ENCODE results near the gene C1QL4. TPM values are rescaled to one million over a fixed set of nuclear protein-coding genes. Genes with fewer than 3 reads are reported as not detected.

Gene C1QL4
- total and polyA plus RNA-seq, 9 of the 15 experiments (the other 6 are each of a cell fraction or from before 2014, with no cell fraction given), result 0.08 to 2.1 (median 0.31) TPM

DNA sequence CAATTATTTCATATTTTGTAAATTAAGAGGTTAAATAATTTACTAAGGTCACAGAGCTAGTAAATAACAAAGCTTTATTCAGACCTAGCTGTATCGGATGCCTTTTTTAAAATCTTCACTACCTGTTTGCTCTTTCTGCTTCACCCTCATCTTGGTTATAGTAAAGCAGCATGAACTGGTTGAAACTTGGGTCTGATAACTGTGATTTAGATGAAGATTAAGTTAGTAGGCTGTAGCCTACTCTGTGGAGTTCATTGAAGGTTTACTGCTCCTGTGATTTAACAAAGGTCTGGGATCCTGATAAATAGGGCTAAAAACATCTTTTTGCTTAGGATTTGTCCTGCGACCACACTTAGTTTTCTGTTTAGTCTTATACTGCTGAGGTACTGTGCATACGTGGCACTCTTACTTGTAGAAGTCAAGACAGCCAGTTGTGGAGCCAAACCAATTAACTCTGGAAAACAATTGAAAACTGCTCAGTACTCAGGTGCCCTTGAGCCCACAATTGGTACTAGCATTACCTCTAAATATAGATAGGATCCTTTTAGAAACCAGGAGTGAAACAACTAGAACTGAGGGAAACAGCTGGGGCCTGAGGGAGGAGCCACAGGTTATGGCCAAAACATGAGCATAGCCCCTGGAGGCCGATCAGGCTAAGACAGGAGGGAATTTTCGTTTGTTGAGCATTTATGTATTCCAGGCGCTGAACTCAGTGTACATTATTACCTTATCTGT lies 32.6 kb upstream of the C1QL4 start (continued):
- TF ChIP-seq, protein P1, sequence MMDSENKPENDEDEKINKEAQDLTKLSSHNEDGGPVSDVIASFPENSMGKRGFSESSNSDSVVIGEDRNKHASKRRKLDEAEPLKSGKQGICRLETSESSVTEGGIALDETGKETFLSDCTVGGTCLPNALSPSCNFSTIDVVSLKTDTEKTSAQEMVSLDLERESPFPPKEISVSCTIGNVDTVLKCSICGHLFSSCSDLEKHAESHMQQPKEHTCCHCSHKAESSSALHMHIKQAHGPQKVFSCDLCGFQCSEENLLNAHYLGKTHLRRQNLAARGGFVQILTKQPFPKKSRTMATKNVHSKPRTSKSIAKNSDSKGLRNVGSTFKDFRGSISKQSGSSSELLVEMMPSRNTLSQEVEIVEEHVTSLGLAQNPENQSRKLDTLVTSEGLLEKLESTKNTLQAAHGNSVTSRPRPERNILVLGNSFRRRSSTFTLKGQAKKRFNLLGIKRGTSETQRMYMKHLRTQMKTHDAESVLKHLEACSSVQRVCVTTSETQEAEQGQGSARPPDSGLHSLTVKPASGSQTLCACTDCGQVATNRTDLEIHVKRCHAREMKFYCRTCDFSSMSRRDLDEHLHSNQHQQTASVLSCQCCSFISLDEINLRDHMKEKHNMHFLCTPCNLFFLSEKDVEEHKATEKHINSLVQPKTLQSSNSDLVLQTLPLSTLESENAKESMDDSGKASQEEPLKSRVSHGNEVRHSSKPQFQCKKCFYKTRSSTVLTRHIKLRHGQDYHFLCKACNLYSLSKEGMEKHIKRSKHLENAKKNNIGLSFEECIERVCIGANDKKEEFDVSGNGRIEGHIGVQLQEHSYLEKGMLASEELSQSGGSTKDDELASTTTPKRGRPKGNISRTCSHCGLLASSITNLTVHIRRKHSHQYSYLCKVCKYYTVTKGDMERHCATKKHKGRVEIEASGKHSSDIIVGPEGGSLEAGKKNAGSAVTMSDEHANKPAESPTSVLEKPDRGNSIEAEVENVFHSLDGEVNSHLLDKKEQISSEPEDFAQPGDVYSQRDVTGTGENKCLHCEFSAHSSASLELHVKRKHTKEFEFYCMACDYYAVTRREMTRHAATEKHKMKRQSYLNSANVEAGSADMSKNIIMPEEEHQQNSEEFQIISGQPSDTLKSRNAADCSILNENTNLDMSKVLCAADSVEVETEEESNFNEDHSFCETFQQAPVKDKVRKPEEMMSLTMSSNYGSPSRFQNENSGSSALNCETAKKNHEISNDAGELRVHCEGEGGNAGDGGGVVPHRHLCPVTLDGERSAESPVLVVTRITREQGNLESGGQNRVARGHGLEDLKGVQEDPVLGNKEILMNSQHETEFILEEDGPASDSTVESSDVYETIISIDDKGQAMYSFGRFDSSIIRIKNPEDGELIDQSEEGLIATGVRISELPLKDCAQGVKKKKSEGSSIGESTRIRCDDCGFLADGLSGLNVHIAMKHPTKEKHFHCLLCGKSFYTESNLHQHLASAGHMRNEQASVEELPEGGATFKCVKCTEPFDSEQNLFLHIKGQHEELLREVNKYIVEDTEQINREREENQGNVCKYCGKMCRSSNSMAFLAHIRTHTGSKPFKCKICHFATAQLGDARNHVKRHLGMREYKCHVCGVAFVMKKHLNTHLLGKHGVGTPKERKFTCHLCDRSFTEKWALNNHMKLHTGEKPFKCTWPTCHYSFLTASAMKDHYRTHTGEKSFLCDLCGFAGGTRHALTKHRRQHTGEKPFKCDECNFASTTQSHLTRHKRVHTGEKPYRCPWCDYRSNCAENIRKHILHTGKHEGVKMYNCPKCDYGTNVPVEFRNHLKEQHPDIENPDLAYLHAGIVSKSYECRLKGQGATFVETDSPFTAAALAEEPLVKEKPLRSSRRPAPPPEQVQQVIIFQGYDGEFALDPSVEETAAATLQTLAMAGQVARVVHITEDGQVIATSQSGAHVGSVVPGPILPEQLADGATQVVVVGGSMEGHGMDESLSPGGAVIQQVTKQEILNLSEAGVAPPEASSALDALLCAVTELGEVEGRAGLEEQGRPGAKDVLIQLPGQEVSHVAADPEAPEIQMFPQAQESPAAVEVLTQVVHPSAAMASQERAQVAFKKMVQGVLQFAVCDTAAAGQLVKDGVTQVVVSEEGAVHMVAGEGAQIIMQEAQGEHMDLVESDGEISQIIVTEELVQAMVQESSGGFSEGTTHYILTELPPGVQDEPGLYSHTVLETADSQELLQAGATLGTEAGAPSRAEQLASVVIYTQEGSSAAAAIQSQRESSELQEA (IDR thresholded peaks at IDR 0.05; ENCODE audit: low read depth), result no peak
- no peak for TF ChIP-seq CBFA2T2 (conservative IDR thresholded peaks at IDR 0.05)
- TF ChIP-seq, protein P2, sequence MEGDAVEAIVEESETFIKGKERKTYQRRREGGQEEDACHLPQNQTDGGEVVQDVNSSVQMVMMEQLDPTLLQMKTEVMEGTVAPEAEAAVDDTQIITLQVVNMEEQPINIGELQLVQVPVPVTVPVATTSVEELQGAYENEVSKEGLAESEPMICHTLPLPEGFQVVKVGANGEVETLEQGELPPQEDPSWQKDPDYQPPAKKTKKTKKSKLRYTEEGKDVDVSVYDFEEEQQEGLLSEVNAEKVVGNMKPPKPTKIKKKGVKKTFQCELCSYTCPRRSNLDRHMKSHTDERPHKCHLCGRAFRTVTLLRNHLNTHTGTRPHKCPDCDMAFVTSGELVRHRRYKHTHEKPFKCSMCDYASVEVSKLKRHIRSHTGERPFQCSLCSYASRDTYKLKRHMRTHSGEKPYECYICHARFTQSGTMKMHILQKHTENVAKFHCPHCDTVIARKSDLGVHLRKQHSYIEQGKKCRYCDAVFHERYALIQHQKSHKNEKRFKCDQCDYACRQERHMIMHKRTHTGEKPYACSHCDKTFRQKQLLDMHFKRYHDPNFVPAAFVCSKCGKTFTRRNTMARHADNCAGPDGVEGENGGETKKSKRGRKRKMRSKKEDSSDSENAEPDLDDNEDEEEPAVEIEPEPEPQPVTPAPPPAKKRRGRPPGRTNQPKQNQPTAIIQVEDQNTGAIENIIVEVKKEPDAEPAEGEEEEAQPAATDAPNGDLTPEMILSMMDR (IDR thresholded peaks at IDR 0.05 in 2 of 3, conservative IDR thresholded peaks at IDR 0.05 in 1 of 3; ENCODE audit: insufficient read depth in 2 of 3, low read depth in 1 of 3, low read length in 3 of 3), result peak; percentile 64 to 74 (median 66)
- TF ChIP-seq ASH1L (IDR thresholded peaks at IDR 0.05; ENCODE audit: borderline replicate concordance, low read depth, partially characterized antibody), result no peak
- no peak for TF ChIP-seq TRIM24 (IDR thresholded peaks at IDR 0.05)
- TF ChIP-seq, protein P3, sequence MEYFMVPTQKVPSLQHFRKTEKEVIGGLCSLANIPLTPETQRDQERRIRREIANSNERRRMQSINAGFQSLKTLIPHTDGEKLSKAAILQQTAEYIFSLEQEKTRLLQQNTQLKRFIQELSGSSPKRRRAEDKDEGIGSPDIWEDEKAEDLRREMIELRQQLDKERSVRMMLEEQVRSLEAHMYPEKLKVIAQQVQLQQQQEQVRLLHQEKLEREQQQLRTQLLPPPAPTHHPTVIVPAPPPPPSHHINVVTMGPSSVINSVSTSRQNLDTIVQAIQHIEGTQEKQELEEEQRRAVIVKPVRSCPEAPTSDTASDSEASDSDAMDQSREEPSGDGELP (CRISPR knock-in tag; IDR thresholded peaks at IDR 0.05; ENCODE audit: borderline replicate concordance), result peak; percentile 92
- TF ChIP-seq MEF2D (tag; conservative IDR thresholded peaks at IDR 0.05; ENCODE audit: low read depth), result no peak
- no peak for TF ChIP-seq POLR2AphosphoS5 (IDR thresholded peaks at IDR 0.05; ENCODE audit: control insufficient read depth, insufficient read depth, low read depth, low read length)
- TF ChIP-seq KDM1A (IDR thresholded peaks at IDR 0.05), result no peak
- peak; percentile 5 for TF ChIP-seq ZFP36 (IDR thresholded peaks at IDR 0.05; ENCODE audit: low read depth, low read length, partially characterized antibody)
- TF ChIP-seq DACH1 (IDR thresholded peaks at IDR 0.05; ENCODE audit: partially characterized antibody), result peak; percentile 91
- no peak for TF ChIP-seq NR2F6 (CRISPR knock-in tag; IDR thresholded peaks at IDR 0.05)
- TF ChIP-seq POLR3A (IDR thresholded peaks at IDR 0.05; ENCODE audit: borderline replicate concordance, extremely low read depth, insufficient read depth, insufficient read length), result no peak
- TF ChIP-seq BRF1 (IDR thresholded peaks at IDR 0.05; ENCODE audit: borderline replicate concordance, extremely low read depth, insufficient read length), result no peak
- no peak for TF ChIP-seq HDAC1 (IDR thresholded peaks at IDR 0.05)
- TF ChIP-seq NCOA2 (IDR thresholded peaks at IDR 0.05; ENCODE audit: partially characterized antibody in 2 of 2), result no peak
- TF ChIP-seq SMARCC2 (IDR thresholded peaks at IDR 0.05; ENCODE audit: low read depth), result no peak

Measured in K562 (cell line).